SK-N-SH (cell line): ENCODE data around the gene CES3.

Source experiments
- POLR2AphosphoS5 ChIP-seq: IDR thresholded peaks from 2 replicates; pipeline ENCODE4 v1.6.1; 2012; ENCODE audit warnings: low read depth, low read length
- REST ChIP-seq: IDR thresholded peaks from 2 replicates; pipeline ENCODE4 v1.6.1; 2012; ENCODE audit warnings: mild to moderate bottlenecking, low read depth, low read length, moderate library complexity
- RFX5 ChIP-seq: IDR thresholded peaks from 2 replicates; pipeline ENCODE4 v1.6.1; 2012; ENCODE audit warnings: mild to moderate bottlenecking, improper control_type of control experiment, low read length
- TF ChIP-seq, protein P1 (sequence below): fragments of 200-600 bp; sonication (generic); IDR thresholded peaks from 2 replicates; pipeline ENCODE4 v1.6.1; 2017; ENCODE audit warnings: antibody characterized with exemption, mild to moderate bottlenecking, moderate library complexity

DNA sequence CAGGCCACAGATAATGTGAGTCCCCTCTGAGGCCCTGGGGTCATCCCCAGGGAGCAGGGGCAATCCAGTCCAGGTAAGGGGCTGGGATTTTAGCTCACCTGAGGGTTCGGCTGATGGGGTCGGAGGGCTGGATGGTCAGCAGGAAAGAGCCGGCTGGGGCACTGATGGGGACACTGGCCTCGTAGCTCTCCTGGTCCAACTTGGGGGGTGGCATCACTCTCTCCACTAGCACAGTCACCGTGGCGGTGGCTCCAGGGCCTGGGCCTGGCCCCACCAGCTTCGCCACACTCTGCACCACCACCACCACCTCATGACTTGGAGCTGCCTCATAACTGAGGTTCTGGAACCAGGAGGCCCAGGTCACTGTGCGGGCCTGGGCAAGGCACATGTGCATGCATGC, 49.3 kb upstream of the CES3 start:
- TF ChIP-seq, protein P1, sequence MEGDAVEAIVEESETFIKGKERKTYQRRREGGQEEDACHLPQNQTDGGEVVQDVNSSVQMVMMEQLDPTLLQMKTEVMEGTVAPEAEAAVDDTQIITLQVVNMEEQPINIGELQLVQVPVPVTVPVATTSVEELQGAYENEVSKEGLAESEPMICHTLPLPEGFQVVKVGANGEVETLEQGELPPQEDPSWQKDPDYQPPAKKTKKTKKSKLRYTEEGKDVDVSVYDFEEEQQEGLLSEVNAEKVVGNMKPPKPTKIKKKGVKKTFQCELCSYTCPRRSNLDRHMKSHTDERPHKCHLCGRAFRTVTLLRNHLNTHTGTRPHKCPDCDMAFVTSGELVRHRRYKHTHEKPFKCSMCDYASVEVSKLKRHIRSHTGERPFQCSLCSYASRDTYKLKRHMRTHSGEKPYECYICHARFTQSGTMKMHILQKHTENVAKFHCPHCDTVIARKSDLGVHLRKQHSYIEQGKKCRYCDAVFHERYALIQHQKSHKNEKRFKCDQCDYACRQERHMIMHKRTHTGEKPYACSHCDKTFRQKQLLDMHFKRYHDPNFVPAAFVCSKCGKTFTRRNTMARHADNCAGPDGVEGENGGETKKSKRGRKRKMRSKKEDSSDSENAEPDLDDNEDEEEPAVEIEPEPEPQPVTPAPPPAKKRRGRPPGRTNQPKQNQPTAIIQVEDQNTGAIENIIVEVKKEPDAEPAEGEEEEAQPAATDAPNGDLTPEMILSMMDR, result no peak
- no peak for TF ChIP-seq REST
- no peak for TF ChIP-seq POLR2AphosphoS5
- no peak for TF ChIP-seq RFX5
